Measurements from ENCODE around the gene COMMD8. TPM values are rescaled to one million over a fixed set of nuclear protein-coding genes. Genes with fewer than 3 reads are reported as not detected.
A peak's percentile ranks its signal among the peaks of the same experiment; 100 is the strongest.

The COMMD8 gene
- total RNA-seq, 2 experiments from 2014 or later = 4.4 to 5.4 TPM

GRCh38 chr4:47462799-47463234 is 685 bp downstream of the COMMD8 start:
- Histone ChIP-seq H3K27ac (ENCODE audit: low read depth in 1 of 2, low read length in 2 of 2) (peak overlapping the region; percentile 43 to 63), H3K9me3 (ENCODE audit: control insufficient read depth in 1 of 2, insufficient read depth in 1 of 2, low read length in 2 of 2) (no peaks in the 10 kb centered on the region), H3K4me1 (ENCODE audit: insufficient read depth, low read length) (peaks cover 16% of the 10 kb centered on the region), H3K27me3 (ENCODE audit: control insufficient read depth in 1 of 2, insufficient read depth in 2 of 2, low read length in 2 of 2) (no peaks in the 10 kb centered on the region), H3K4me3 (ENCODE audit: low read length) (peak overlapping the region; percentile 86), H3K36me3 (ENCODE audit: insufficient read depth, low read length) (peaks cover 6% of the 10 kb centered on the region)
- H3K9me3 Mint-ChIP-seq = no peaks in the 10 kb centered on the region
- intact Hi-C loops (cut with DNase I, micrococcal nuclease) = loop anchor here (1.0 to 10.0 kb wide), 4 partner anchors 22 to 872 kb away; partner anchors contain the start of genes ATP10D (in 1 of the 2), CNGA1 (in 1 of the 2), NFXL1 (in 1 of the 2) and NIPAL1 (in 1 of the 2)
- peak in 2 of 14 experiments; percentile 6 to 34 for DNase-seq
- no peaks in the 10 kb centered on the region for H3K27me3 Mint-ChIP-seq
- POLR2A ChIA-PET = interaction anchor here (0.7 to 2.3 kb wide), 5 partner anchors 9 to 452 kb away, joined by 3 to 36 read pairs (median 6); partner anchors contain the start of genes ATP10D and NFXL1
- peak overlapping the region; percentile 93 for H3K4me3 Mint-ChIP-seq
- ATAC-seq (ENCODE audit: poor library complexity) = no peak
- CTCF ChIA-PET = interaction anchor here (0.7 to 1.7 kb wide), 3 partner anchors 13 to 22 kb away, joined by 3 to 7 read pairs (median 4); partner anchors contain the start of gene ATP10D
- peaks cover 55% of the 10 kb centered on the region for H3K4me1 Mint-ChIP-seq (ENCODE audit: low read depth)
- peaks cover 32% of the 10 kb centered on the region for H3K36me3 Mint-ChIP-seq (ENCODE audit: low read depth)
- TF ChIP-seq CTCF (IDR thresholded peaks at IDR 0.05) = no peak
- H3K27ac Mint-ChIP-seq = peak overlapping the region; percentile 83

GRCh38 chr4:47451657-47452056 is 11.8 kb downstream of the COMMD8 start:
- no peak for ATAC-seq (ENCODE audit: poor library complexity)
- POLR2A ChIA-PET = no interaction called here
- Histone ChIP-seq H3K4me1 (ENCODE audit: insufficient read depth, low read length) (no peaks in the 10 kb centered on the region), H3K9me3 (ENCODE audit: control insufficient read depth in 1 of 2, insufficient read depth in 1 of 2, low read length in 2 of 2) (no peaks in the 10 kb centered on the region), H3K4me3 (ENCODE audit: low read length) (no peak overlapping the region), H3K36me3 (ENCODE audit: insufficient read depth, low read length) (peaks cover 31% of the 10 kb centered on the region), H3K27me3 (ENCODE audit: control insufficient read depth in 1 of 2, insufficient read depth in 2 of 2, low read length in 2 of 2) (no peaks in the 10 kb centered on the region), H3K27ac (ENCODE audit: low read depth in 1 of 2, low read length in 2 of 2) (no peak overlapping the region)
- H3K9me3 Mint-ChIP-seq = no peaks in the 10 kb centered on the region
- H3K4me3 Mint-ChIP-seq = no peak overlapping the region
- peaks cover 78% of the 10 kb centered on the region for H3K36me3 Mint-ChIP-seq (ENCODE audit: low read depth)
- DNase-seq = no peak
- no peaks in the 10 kb centered on the region for H3K27me3 Mint-ChIP-seq
- H3K27ac Mint-ChIP-seq = no peak overlapping the region
- H3K4me1 Mint-ChIP-seq (ENCODE audit: low read depth) = peaks cover 17% of the 10 kb centered on the region
- no peak for TF ChIP-seq CTCF (IDR thresholded peaks at IDR 0.05)
- intact Hi-C loops (cut with DNase I, micrococcal nuclease) = loop anchor here in 1 of 2 experiments (5.0 kb wide), 1 partner anchor 1256 kb away; no protein-coding TSS in a partner anchor
- CTCF ChIA-PET = no interaction called here

- Histone ChIP-seq H3K4me1 (ENCODE audit: insufficient read depth, low read length) (no peaks in the 10 kb centered on the region), H3K36me3 (ENCODE audit: insufficient read depth, low read length) (no peaks in the 10 kb centered on the region), H3K4me3 (ENCODE audit: low read length) (no peak overlapping the region), H3K27me3 (ENCODE audit: control insufficient read depth in 1 of 2, insufficient read depth in 2 of 2, low read length in 2 of 2) (no peaks in the 10 kb centered on the region), H3K9me3 (ENCODE audit: control insufficient read depth in 1 of 2, insufficient read depth in 1 of 2, low read length in 2 of 2) (no peaks in the 10 kb centered on the region), H3K27ac (ENCODE audit: low read depth in 1 of 2, low read length in 2 of 2) (no peak overlapping the region)
- peaks cover 10% of the 10 kb centered on the region for H3K4me1 Mint-ChIP-seq (ENCODE audit: low read depth)
- H3K36me3 Mint-ChIP-seq (ENCODE audit: low read depth) = peaks cover 16% of the 10 kb centered on the region
- intact Hi-C loops (cut with DNase I, micrococcal nuclease) = no loop called here
- TF ChIP-seq CTCF (IDR thresholded peaks at IDR 0.05) = no peak
- no peaks in the 10 kb centered on the region for H3K27me3 Mint-ChIP-seq
- POLR2A ChIA-PET = no interaction called here
- ATAC-seq (ENCODE audit: poor library complexity) (no peak), DNase-seq (no peak)
- CTCF ChIA-PET = no interaction called here
- H3K4me3 Mint-ChIP-seq = no peak overlapping the region
- no peaks in the 10 kb centered on the region for H3K9me3 Mint-ChIP-seq
- no peak overlapping the region for H3K27ac Mint-ChIP-seq
These were observed 19.5 kb downstream of the COMMD8 start for GRCh38 chr4:47444031-47444430.
